Stimulated activated CD8-positive, alpha-beta memory T cell treated with anti-CD3 and anti-CD28 coated beads, Interleukin-15, amount 100 ng/mL, for 4 hours (primary cell): ENCODE measurements around the gene MSX2.

Experiments used
- DNase-seq, 2 donors: peaks; one replicate each; pipeline ENCODE4 v3.0.0-alpha.2; 2020; ENCODE audit warnings: low read depth in 2 of 2

MSX2 gene

DNA sequence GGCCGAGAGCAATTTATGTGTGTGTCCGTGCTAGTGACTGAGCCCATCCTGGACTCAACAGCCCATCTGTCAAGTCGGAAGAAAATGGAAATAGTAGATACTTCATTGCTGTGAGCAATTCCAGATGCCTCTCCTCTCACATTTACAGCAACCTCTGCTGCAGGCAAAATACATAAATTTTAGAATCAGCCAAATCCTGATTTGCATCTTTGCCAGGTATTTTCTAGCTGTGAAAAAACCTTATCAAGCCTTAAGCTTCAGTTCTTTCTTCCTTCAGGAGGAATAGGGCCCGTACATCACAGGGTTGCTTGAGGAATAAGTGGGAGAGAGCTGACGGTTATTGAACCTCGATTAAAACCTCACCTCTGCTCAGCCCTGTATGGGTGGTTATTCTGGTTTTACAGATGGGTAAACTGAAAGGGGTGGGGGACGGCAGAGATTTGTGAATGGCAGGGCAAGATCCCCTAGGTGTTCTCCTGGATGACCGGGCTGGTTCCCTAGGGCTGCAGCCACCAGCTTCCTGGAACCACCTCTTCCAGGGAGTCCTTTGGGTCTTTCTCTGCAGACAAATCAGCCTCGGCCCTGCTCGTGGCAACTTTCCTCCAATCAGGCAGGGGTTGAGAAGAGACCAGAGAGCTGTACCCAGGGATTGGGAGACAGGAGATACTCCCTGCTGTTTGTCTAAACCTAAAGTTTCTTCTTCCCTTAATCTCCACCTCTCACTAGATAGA, 5.3 kb upstream of the MSX2 start:
- DNase-seq: no peak

- DNase-seq: no peak
Observed at GRCh38 chr5:174719793-174720611, 4.4 kb upstream of the MSX2 start.

- no peak for DNase-seq
Observed at GRCh38 chr5:174720612-174721529, 3.5 kb upstream of the MSX2 start.

DNA sequence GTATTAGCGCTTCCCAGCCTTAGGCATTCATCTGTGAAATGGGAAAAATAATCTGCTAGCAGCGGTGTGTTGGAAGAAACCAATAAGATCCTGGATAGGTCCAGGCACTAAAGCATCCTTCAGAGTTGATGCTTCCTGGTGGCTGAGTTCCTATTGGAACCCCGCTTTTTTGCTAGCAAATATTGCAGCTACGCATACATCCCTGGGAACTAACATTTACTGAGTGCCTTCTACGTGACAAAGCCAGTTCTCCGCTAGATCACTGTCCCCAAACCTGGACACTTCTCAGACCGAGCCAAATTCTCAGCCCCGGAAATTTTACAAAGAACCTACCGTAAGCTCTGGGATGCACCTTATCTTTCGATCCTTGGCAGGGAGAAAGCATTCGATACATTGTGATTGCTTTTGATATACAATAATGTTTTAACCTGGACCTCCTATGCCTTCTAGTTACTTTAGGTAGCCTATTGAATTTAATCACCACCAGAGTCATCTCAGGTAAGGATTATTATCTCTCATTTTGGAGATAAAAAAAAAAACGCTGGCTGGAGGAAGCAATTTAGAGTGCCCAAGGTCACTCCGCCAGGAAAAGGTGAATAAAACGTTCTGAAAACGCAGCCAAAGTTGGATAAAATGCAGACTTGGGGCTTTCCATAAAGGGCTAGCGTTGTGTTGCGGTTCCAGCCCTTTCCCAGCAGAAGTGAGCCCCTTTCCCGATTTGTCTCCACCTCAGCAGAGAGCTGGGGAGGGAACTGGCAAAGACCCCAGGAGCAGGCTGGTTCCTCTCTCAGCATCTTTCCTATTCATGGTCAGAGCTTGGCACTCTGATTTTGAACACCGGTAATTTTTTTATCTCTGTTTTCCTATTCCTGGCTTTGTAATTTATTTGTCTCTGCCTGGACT, 2.6 kb upstream of the MSX2 start:
- no peak for DNase-seq

DNA sequence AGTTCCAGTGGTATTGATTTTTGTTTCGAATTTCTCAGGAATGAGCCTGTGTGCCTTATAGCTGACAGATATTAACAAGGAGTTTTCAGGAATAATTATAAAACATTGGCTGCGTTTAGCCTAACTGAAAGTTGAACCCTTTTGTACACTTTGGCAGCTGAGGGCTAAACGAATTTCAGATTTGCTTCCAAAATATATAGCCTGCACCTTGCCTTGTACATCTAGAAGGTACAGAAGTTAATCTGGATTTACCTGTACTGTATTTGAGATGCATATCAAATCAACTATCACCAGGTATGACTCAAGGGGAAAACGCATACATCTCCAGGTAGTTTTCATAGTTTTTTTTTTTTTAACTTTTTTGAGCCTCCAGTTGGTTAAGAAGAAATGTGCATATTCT, 1.9 kb upstream of the MSX2 start:
- DNase-seq: no peak

DNA sequence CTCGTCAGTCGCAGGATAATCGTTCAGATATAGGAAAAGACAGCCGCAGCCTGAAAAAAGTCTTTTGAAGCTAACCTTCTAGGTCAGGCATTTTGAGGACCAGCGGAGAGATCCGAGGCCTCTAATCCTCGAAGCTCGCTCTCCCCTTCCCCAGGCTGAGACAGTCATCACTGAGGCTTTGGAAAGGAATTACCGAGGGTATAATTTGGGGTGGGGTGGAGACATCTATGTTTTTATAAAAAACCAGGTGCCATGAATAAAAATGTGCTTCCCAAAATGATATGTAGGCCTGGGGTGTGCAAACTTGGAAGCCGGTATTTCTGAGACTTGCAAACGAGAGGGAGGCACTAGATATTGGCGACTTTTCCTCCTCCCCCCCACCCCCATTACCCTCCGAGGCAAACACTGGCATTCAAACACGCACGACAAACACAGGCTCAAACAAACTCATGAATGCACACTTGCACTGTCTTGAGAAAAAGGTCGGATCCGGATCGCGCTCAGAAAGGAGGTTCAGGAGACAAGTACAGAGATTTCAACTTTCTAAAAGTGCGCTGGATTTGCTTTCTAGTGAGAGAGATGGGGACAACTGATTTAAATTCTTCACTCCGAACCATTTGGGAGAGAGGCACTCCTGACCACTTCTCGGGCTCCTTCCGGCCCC, 935 bp upstream of the MSX2 start:
- no peak for DNase-seq

- DNase-seq: no peak
Observed at GRCh38 chr5:174723979-174724483, 351 bp upstream of the MSX2 start.

DNA sequence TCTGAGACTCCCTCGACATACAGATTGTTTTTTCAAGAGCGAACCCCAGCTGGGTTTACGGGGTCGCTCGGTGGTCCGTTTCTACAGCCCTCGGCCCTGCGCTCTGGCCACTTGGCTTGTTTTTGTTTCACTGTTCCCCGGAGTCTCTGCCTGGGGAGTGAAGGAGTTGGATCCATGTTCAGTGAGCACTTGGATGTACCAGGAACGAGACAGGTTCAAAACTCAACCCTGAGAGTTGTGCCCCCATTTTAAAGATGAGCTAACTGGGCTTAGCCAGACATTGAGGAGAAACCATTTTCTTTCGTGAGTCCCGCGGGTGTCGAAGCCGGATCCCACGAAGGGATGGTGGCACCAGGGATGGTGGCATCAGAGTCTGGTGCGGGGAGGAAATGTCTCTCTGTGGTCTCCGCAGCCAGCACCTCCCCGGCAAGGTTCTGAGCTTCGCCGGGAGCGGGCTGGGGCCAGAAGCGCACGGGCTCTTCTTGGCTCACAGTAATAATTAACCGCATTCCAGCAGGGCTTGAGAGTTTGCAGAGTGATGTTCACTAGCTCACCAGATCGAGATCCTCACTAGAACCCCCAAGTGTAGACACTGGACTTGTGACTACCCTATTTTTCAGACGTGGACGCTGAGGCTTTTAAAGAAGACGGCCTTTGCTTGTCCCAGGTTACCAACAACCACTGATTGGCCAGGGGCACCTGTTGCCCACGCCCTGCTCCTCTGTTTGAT, 1.0 kb downstream of the MSX2 start:
- DNase-seq: no peak

GRCh38 chr5:174725991-174726601, 1.7 kb downstream of the MSX2 start:
- no peak for DNase-seq

GRCh38 chr5:174726916-174727793, 2.8 kb downstream of the MSX2 start:
- DNase-seq: no peak

- DNase-seq: no peak
Observed at GRCh38 chr5:174727794-174728680, 3.7 kb downstream of the MSX2 start.

DNA sequence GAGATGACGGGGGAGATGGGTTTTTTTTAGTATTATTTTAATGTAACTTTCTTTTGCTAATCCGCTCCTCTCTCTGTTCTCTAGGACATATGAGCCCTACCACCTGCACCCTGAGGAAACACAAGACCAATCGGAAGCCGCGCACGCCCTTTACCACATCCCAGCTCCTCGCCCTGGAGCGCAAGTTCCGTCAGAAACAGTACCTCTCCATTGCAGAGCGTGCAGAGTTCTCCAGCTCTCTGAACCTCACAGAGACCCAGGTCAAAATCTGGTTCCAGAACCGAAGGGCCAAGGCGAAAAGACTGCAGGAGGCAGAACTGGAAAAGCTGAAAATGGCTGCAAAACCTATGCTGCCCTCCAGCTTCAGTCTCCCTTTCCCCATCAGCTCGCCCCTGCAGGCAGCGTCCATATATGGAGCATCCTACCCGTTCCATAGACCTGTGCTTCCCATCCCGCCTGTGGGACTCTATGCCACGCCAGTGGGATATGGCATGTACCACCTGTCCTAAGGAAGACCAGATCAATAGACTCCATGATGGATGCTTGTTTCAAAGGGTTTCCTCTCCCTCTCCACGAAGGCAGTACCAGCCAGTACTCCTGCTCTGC, 4.8 kb downstream of the MSX2 start:
- DNase-seq: no peak

GRCh38 chr5:174731214-174732035, 7.0 kb downstream of the MSX2 start:
- DNase-seq: no peak

- DNase-seq: no peak
Observed at GRCh38 chr5:174732036-174733020, 7.9 kb downstream of the MSX2 start.
